Left ventricle myocardium inferior (tissue), 1 donor: ENCODE data around the gene NOLC1. TPM values are rescaled to one million over a fixed set of nuclear protein-coding genes. Genes with fewer than 3 reads are reported as not detected.

Experiments
- DNase-seq: peaks from one replicate; pipeline ENCODE4 v3.0.0-alpha.2; 2020
- H3K27ac ChIP-seq: fragments of 200-600 bp; replicated peaks from 2 replicates; pipeline ENCODE4 v1.8.0; 2021
- H3K27me3 ChIP-seq: fragments of 200-600 bp; 2 replicates; pipeline ENCODE4 v1.8.0; 2021; ENCODE audit warnings: low read depth
- H3K36me3 ChIP-seq: fragments of 200-600 bp; 2 replicates; pipeline ENCODE4 v1.8.0; 2021
- H3K4me1 ChIP-seq: fragments of 200-600 bp; 2 replicates; pipeline ENCODE4 v1.8.0; 2021
- H3K4me3 ChIP-seq: fragments of 200-600 bp; 2 replicates; pipeline ENCODE4 v1.8.0; 2021; ENCODE audit warnings: mild to moderate bottlenecking, moderate library complexity
- H3K9me3 ChIP-seq: fragments of 200-600 bp; replicated peaks from 2 replicates; pipeline ENCODE4 v1.8.0; 2021
- CTCF ChIP-seq: fragments of 200-600 bp; IDR thresholded peaks from 2 replicates; pipeline ENCODE4 v1.8.0; 2021; ENCODE audit warnings: antibody characterized with exemption, mild to moderate bottlenecking, borderline replicate concordance
- intact Hi-C: fragments of 100-400 bp; cut with micrococcal nuclease; formaldehyde crosslinking; loops from one replicate; pipeline ENCODE4 v1.11.0; 2022
- total RNA-seq: library from RNA; stranded (reverse); fragmentation: NEBNext Ultra II Directional; extraction: Animal tissue kit (Norgen Biotek cat#: 25700); gene quantifications from one replicate; pipeline ENCODE4 v1.2.1, GENCODE V29; 2021
- donor health status: DM: no; HTN: yes; CAD: no; lungs with severe emphysema.

The NOLC1 gene
- total RNA-seq, 1 donor from 2014 or later: 28.3 TPM

- Histone ChIP-seq H3K27ac (peak overlapping the region; percentile 97), H3K4me3 (no peak overlapping the region), H3K36me3 (peaks cover 45% of the 10 kb centered on the region), H3K9me3 (no peaks in the 10 kb centered on the region), H3K4me1 (peaks cover 57% of the 10 kb centered on the region), H3K27me3 (no peaks in the 10 kb centered on the region)
- intact Hi-C loops: no loop called here
- no peak for TF ChIP-seq CTCF
- DNase-seq: no peak
Observed at GRCh38 chr10:102112210-102112817, 39.9 kb upstream of the NOLC1 start.

- peaks cover 34% of the 10 kb centered on the region for H3K36me3 ChIP-seq
- H3K27ac ChIP-seq: peak overlapping the region; percentile 97
- H3K4me1 ChIP-seq: peaks cover 68% of the 10 kb centered on the region
- H3K9me3 ChIP-seq: no peaks in the 10 kb centered on the region
- H3K4me3 ChIP-seq: peak overlapping the region; percentile 81
- H3K27me3 ChIP-seq: no peaks in the 10 kb centered on the region
- no peak for DNase-seq
- no peak for TF ChIP-seq CTCF
- intact Hi-C loops: no loop called here
Observed at GRCh38 chr10:102113261-102113955, 38.8 kb upstream of the NOLC1 start.

GRCh38 chr10:102113956-102114857 lies 38.0 kb upstream of the NOLC1 start:
- peak; percentile 35 for DNase-seq
- Histone ChIP-seq H3K27me3 (no peaks in the 10 kb centered on the region), H3K36me3 (peaks cover 26% of the 10 kb centered on the region), H3K27ac (peak overlapping the region; percentile 97), H3K4me1 (peaks cover 76% of the 10 kb centered on the region), H3K9me3 (no peaks in the 10 kb centered on the region), H3K4me3 (peak overlapping the region; percentile 81)
- no peak for TF ChIP-seq CTCF
- intact Hi-C loops: no loop called here

GRCh38 chr10:102114861-102115618 lies 37.1 kb upstream of the NOLC1 start:
- peaks cover 83% of the 10 kb centered on the region for H3K4me1 ChIP-seq
- intact Hi-C loops: no loop called here
- TF ChIP-seq CTCF: no peak

GRCh38 chr10:102115775-102116174 lies 36.4 kb upstream of the NOLC1 start:
- peaks cover 86% of the 10 kb centered on the region for H3K4me1 ChIP-seq
- no peak for DNase-seq
- peaks cover 11% of the 10 kb centered on the region for H3K36me3 ChIP-seq
- H3K4me3 ChIP-seq: peak overlapping the region; percentile 81
- H3K27me3 ChIP-seq: no peaks in the 10 kb centered on the region
- H3K9me3 ChIP-seq: no peaks in the 10 kb centered on the region
- TF ChIP-seq CTCF: no peak
- H3K27ac ChIP-seq: peak overlapping the region; percentile 97
- intact Hi-C loops: no loop called here

More at GRCh38 chr10:102114861-102115618, 37.1 kb upstream of the NOLC1 start:
- peak; percentile 92 for DNase-seq
- no peaks in the 10 kb centered on the region for H3K27me3 ChIP-seq
- H3K9me3 ChIP-seq: no peaks in the 10 kb centered on the region
- peak overlapping the region; percentile 97 for H3K27ac ChIP-seq
- peaks cover 18% of the 10 kb centered on the region for H3K36me3 ChIP-seq
- peak overlapping the region; percentile 81 for H3K4me3 ChIP-seq
